Astrocyte (in vitro differentiated cells and primary cell): ENCODE measurements around the gene MTA3. TPM values are rescaled to one million over a fixed set of nuclear protein-coding genes. Genes with fewer than 3 reads are reported as not detected.

ENCODE experiments used
- DNase-seq: peaks from one replicate; pipeline ENCODE4 v3.0.0-alpha.2; 2010; ENCODE audit warnings: low read depth
- FAIRE-seq: peaks from 2 replicates; lab custom pipeline; 2011; peaks lifted over from hg19 to GRCh38; lab: Jason Lieb, UNC
- H2AFZ ChIP-seq: 2 replicates; pipeline ENCODE4 v1.6.0; 2012; ENCODE audit warnings: low read depth, low read length, inconsistent platforms
- H3K27ac ChIP-seq: 2 replicates; pipeline ENCODE4 v1.5.1; 2011; ENCODE audit warnings: low read depth, low read length, inconsistent platforms
- H3K27me3 ChIP-seq: 2 replicates; pipeline ENCODE4 v1.6.0; 2011; ENCODE audit warnings: low read length, inconsistent platforms; ENCODE audit not compliant: insufficient read depth
- H3K36me3 ChIP-seq: 2 replicates; pipeline ENCODE4 v1.5.1; 2011; ENCODE audit warnings: low read length, inconsistent platforms; ENCODE audit not compliant: insufficient read depth
- H3K4me1 ChIP-seq: 2 replicates; pipeline ENCODE4 v1.5.1; 2011; ENCODE audit warnings: low read length, inconsistent platforms; ENCODE audit not compliant: insufficient read depth
- H3K4me2 ChIP-seq: 2 replicates; pipeline ENCODE4 v1.6.0; 2012; ENCODE audit warnings: low read length, inconsistent platforms
- H3K4me3 ChIP-seq: 2 replicates; pipeline ENCODE4 v1.5.1; 2011; ENCODE audit warnings: low read depth, mild to moderate bottlenecking, low read length, inconsistent platforms; ENCODE audit not compliant: insufficient read depth
- H3K79me2 ChIP-seq: 2 replicates; pipeline ENCODE4 v1.6.0; 2012; ENCODE audit warnings: mild to moderate bottlenecking, low read length, inconsistent platforms; ENCODE audit not compliant: insufficient read depth
- H3K9ac ChIP-seq: 2 replicates; pipeline ENCODE4 v1.6.0; 2012; ENCODE audit warnings: mild to moderate bottlenecking, low read length, inconsistent platforms
- H3K9me3 ChIP-seq: 2 replicates; pipeline ENCODE4 v1.5.1; 2012; ENCODE audit warnings: low read depth, mild to moderate bottlenecking, low read length, inconsistent platforms; ENCODE audit not compliant: insufficient read depth
- H4K20me1 ChIP-seq: 2 replicates; pipeline ENCODE4 v1.6.0; 2012; ENCODE audit warnings: low read length, inconsistent platforms; ENCODE audit not compliant: insufficient read depth
- H3K27ac Mint-ChIP-seq: one replicate; pipeline ENCODE4 v1.8.0; 2021; ENCODE audit warnings: mild to moderate bottlenecking, mixed read lengths; ENCODE audit not compliant: unreplicated experiment
- H3K27me3 Mint-ChIP-seq: one replicate; pipeline ENCODE4 v1.8.0; 2021; ENCODE audit warnings: low read depth, mixed read lengths; ENCODE audit not compliant: unreplicated experiment
- H3K36me3 Mint-ChIP-seq: one replicate; pipeline ENCODE4 v1.8.0; 2021; ENCODE audit warnings: low read depth, mixed read lengths; ENCODE audit not compliant: unreplicated experiment
- H3K4me1 Mint-ChIP-seq: one replicate; pipeline ENCODE4 v1.8.0; 2021; ENCODE audit warnings: low read depth, mixed read lengths; ENCODE audit not compliant: unreplicated experiment
- H3K4me3 Mint-ChIP-seq: one replicate; pipeline ENCODE4 v1.8.0; 2021; ENCODE audit warnings: mild to moderate bottlenecking, moderate library complexity, mixed read lengths; ENCODE audit not compliant: unreplicated experiment
- H3K9me3 Mint-ChIP-seq: one replicate; pipeline ENCODE4 v1.8.0; 2021; ENCODE audit warnings: mild to moderate bottlenecking, mixed read lengths; ENCODE audit not compliant: unreplicated experiment
- CTCF ChIP-seq: IDR thresholded peaks from 2 replicates; pipeline ENCODE4 v1.5.1; 2011; ENCODE audit warnings: low read depth, mild to moderate bottlenecking, inconsistent platforms, low read length, moderate library complexity; ENCODE audit not compliant: insufficient read depth
- EZH2 ChIP-seq: IDR thresholded peaks from 2 replicates; pipeline ENCODE4 v1.6.1; 2012; ENCODE audit warnings: mild to moderate bottlenecking, low read length, inconsistent platforms; ENCODE audit not compliant: insufficient read depth
- total RNA-seq: library from RNA; stranded (reverse); gene quantifications from 2 replicates; pipeline ENCODE4 v1.2.1, GENCODE V29; 2021

MTA3 gene
- total RNA-seq, 1 donor from 2014 or later: 69.4 TPM

- Histone ChIP-seq H2AFZ (no peak overlapping the region), H3K27me3 (peaks cover 5% of the 10 kb centered on the region), H3K4me2 (no peak overlapping the region), H3K9ac (no peak overlapping the region), H3K4me1 (peaks cover 4% of the 10 kb centered on the region), H3K36me3 (no peaks in the 10 kb centered on the region), H4K20me1 (no peaks in the 10 kb centered on the region), H3K27ac (no peak overlapping the region), H3K79me2 (no peaks in the 10 kb centered on the region), H3K9me3 (no peaks in the 10 kb centered on the region), H3K4me3 (no peak overlapping the region)
- FAIRE-seq (no peak), DNase-seq (no peak)
- peaks cover 7% of the 10 kb centered on the region for H3K36me3 Mint-ChIP-seq
- H3K27me3 Mint-ChIP-seq: peaks cover 32% of the 10 kb centered on the region
- TF ChIP-seq EZH2 (no peak), CTCF (no peak)
- H3K4me3 Mint-ChIP-seq: no peak overlapping the region
- H3K9me3 Mint-ChIP-seq: peaks cover 8% of the 10 kb centered on the region
- peaks cover 7% of the 10 kb centered on the region for H3K4me1 Mint-ChIP-seq
- no peak overlapping the region for H3K27ac Mint-ChIP-seq
These were observed 220.0 kb downstream of the MTA3 start for GRCh38 chr2:42788478-42788793.

- Histone ChIP-seq H3K4me3 (no peak overlapping the region), H3K27me3 (peaks cover 6% of the 10 kb centered on the region), H3K4me1 (peaks cover 4% of the 10 kb centered on the region), H4K20me1 (no peaks in the 10 kb centered on the region), H3K9ac (no peak overlapping the region), H3K27ac (no peak overlapping the region), H2AFZ (no peak overlapping the region), H3K9me3 (no peaks in the 10 kb centered on the region), H3K79me2 (no peaks in the 10 kb centered on the region), H3K36me3 (no peaks in the 10 kb centered on the region), H3K4me2 (no peak overlapping the region)
- Mint-ChIP-seq H3K9me3 (peaks cover 8% of the 10 kb centered on the region), H3K4me3 (no peak overlapping the region), H3K4me1 (peaks cover 11% of the 10 kb centered on the region), H3K36me3 (peaks cover 7% of the 10 kb centered on the region), H3K27ac (no peak overlapping the region), H3K27me3 (peaks cover 32% of the 10 kb centered on the region)
- no peak for TF ChIP-seq EZH2
- no peak for TF ChIP-seq CTCF
- FAIRE-seq: no peak
- no peak for DNase-seq
These were observed 220.4 kb downstream of the MTA3 start for GRCh38 chr2:42788882-42789281.

- Histone ChIP-seq H3K27me3 (peaks cover 8% of the 10 kb centered on the region), H3K4me1 (peaks cover 4% of the 10 kb centered on the region), H3K4me3 (no peak overlapping the region), H3K27ac (no peak overlapping the region), H3K36me3 (no peaks in the 10 kb centered on the region), H3K4me2 (no peak overlapping the region), H3K79me2 (no peaks in the 10 kb centered on the region), H3K9me3 (no peaks in the 10 kb centered on the region), H2AFZ (no peak overlapping the region), H3K9ac (no peak overlapping the region), H4K20me1 (no peaks in the 10 kb centered on the region)
- DNase-seq (no peak), FAIRE-seq (no peak)
- peaks cover 32% of the 10 kb centered on the region for H3K27me3 Mint-ChIP-seq
- peaks cover 12% of the 10 kb centered on the region for H3K4me1 Mint-ChIP-seq
- H3K9me3 Mint-ChIP-seq: peaks cover 8% of the 10 kb centered on the region
- no peak overlapping the region for H3K4me3 Mint-ChIP-seq
- H3K27ac Mint-ChIP-seq: no peak overlapping the region
- no peak for TF ChIP-seq CTCF
- no peak for TF ChIP-seq EZH2
- peaks cover 7% of the 10 kb centered on the region for H3K36me3 Mint-ChIP-seq
These were observed 221.3 kb downstream of the MTA3 start for GRCh38 chr2:42789751-42790150.
